ENCODE data around the gene NIFK.

NIFK gene

GRCh38 chr2:121766624-121767023 lies 29.9 kb upstream of the NIFK start:
- Histone ChIP-seq H3K27me3 (ENCODE audit: insufficient read depth, poor library complexity, severe bottlenecking) (no peaks in the 10 kb centered on the region), H3K4me3 (replicated peaks; ENCODE audit: insufficient read depth, low read length) (no peak overlapping the region), H3K27ac (replicated peaks) (no peak overlapping the region)
- no peak for DNase-seq (ENCODE audit: low read depth in 1 of 2, low spot score in 1 of 2)
- TF ChIP-seq POLR2AphosphoS5 (IDR thresholded peaks at IDR 0.05; ENCODE audit: low read depth): no peak
- no peak for TF ChIP-seq SPI1 (IDR thresholded peaks at IDR 0.05; ENCODE audit: borderline replicate concordance, low read depth)
- TF ChIP-seq, protein P1, sequence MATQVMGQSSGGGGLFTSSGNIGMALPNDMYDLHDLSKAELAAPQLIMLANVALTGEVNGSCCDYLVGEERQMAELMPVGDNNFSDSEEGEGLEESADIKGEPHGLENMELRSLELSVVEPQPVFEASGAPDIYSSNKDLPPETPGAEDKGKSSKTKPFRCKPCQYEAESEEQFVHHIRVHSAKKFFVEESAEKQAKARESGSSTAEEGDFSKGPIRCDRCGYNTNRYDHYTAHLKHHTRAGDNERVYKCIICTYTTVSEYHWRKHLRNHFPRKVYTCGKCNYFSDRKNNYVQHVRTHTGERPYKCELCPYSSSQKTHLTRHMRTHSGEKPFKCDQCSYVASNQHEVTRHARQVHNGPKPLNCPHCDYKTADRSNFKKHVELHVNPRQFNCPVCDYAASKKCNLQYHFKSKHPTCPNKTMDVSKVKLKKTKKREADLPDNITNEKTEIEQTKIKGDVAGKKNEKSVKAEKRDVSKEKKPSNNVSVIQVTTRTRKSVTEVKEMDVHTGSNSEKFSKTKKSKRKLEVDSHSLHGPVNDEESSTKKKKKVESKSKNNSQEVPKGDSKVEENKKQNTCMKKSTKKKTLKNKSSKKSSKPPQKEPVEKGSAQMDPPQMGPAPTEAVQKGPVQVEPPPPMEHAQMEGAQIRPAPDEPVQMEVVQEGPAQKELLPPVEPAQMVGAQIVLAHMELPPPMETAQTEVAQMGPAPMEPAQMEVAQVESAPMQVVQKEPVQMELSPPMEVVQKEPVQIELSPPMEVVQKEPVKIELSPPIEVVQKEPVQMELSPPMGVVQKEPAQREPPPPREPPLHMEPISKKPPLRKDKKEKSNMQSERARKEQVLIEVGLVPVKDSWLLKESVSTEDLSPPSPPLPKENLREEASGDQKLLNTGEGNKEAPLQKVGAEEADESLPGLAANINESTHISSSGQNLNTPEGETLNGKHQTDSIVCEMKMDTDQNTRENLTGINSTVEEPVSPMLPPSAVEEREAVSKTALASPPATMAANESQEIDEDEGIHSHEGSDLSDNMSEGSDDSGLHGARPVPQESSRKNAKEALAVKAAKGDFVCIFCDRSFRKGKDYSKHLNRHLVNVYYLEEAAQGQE (IDR thresholded peaks at IDR 0.05; ENCODE audit: insufficient replicate concordance, low read depth): no peak
- no peak for TF ChIP-seq GABPA (IDR thresholded peaks at IDR 0.05; ENCODE audit: low read depth)
- TF ChIP-seq CTCF (IDR thresholded peaks at IDR 0.05; ENCODE audit: insufficient read depth, low read length): no peak

DNA sequence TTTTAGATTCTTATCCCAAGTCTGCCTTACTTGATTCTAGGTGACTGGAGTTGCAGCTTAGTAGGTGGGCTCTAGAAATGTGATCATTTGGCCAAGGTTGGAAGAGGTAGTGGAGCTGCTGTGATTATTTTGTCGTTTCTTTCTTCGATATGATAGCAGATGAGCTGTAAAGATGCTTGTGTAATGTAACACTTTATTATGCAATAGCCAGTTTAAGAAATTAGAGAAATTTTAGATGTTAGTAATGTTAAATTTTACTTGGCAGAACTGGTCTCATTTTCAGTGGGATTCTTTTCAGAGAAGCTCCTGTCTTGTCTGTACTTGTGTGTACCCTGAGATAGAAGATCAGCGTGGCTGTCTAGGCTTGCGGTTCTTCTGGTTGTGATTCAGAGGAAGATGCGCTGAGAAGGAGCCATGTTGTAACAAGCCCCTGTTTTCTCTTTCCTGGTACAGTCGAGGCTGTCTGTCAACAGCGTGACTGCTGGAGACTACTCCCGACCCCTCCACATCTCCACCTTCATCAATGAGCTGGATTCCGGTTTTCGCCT lies 28.1 kb upstream of the NIFK start:
- H3K27me3 ChIP-seq (ENCODE audit: insufficient read depth, poor library complexity, severe bottlenecking): no peaks in the 10 kb centered on the region
- no peak for TF ChIP-seq CTCF (IDR thresholded peaks at IDR 0.05; ENCODE audit: insufficient read depth, low read length)
- TF ChIP-seq SPI1 (IDR thresholded peaks at IDR 0.05; ENCODE audit: borderline replicate concordance, low read depth): no peak
- no peak for TF ChIP-seq GABPA (IDR thresholded peaks at IDR 0.05; ENCODE audit: low read depth)
- TF ChIP-seq POLR2AphosphoS5 (IDR thresholded peaks at IDR 0.05; ENCODE audit: low read depth): no peak
- TF ChIP-seq, protein P1 (IDR thresholded peaks at IDR 0.05; ENCODE audit: insufficient replicate concordance, low read depth): no peak
- no peak overlapping the region for H3K27ac ChIP-seq (replicated peaks)
- DNase-seq (ENCODE audit: low read depth in 1 of 2, low spot score in 1 of 2): no peak
- H3K4me3 ChIP-seq (replicated peaks; ENCODE audit: insufficient read depth, low read length): no peak overlapping the region

DNA sequence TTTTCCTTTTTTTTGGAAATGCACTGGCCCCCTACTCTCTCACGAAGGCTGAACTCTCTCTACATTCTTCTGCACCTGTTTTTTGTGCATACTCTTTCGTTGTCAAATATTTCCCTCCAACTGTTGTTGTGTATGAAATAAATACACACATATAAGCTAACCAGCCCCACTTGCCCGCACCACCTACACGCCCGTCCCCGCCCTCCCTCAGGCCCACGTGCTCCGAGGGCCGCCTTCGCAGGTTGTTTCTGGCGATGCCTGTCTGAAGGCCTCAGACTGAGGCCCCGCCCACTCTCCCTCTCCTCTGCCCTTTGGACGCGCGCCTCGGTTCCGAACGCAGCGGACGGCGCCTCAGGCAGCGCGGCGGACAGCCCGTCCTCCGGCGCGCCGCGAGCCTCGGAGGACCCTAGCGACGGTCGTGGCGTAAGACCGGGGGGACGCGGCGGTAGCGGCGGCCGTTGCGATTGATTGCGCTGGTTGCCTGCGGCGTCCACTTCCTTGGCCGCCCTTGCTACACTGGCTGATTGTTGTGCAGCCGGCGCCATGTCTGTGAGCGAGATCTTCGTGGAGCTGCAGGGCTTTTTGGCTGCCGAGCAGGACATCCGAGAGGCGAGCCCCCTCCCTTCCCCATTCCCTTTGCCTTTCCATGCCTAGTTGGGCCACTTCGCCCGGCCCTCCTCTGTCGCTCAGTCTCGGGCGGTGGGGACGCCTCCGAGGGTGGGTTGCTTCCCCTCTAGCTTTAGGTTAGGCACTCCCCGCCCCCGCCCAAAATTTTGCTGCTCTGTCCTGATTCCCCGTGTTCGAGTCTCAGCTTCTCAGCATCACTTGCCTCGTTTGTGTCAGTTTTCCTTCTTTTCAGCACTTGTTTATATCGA lies 18.8 kb upstream of the NIFK start, which contains the start of gene TSN:
TSN (plus strand) TSS at position 415 of the 875 bp plus-strand sequence; CDS start at position 544, 129 bp downstream.
- no peaks in the 10 kb centered on the region for H3K27me3 ChIP-seq (ENCODE audit: insufficient read depth, poor library complexity, severe bottlenecking)
- peak within 1 kb of the TSS; percentile 83 for H3K27ac ChIP-seq (replicated peaks)
- peak; percentile 96 to 98 for DNase-seq (ENCODE audit: low read depth in 1 of 2, low spot score in 1 of 2)
- H3K4me3 ChIP-seq (replicated peaks; ENCODE audit: insufficient read depth, low read length): peak within 1 kb of the TSS; percentile 86
- TF ChIP-seq CTCF (IDR thresholded peaks at IDR 0.05; ENCODE audit: insufficient read depth, low read length) (no peak), POLR2AphosphoS5 (IDR thresholded peaks at IDR 0.05; ENCODE audit: low read depth) (peak; percentile 88)

Measured in HL-60 (cell line).